ENCODE measurements around the gene RAD51B. TPM values are rescaled to one million over a fixed set of nuclear protein-coding genes. Genes with fewer than 3 reads are reported as not detected.

Gene RAD51B
- total RNA-seq, 1 experiment from 2014 or later = 23.3 TPM

DNA sequence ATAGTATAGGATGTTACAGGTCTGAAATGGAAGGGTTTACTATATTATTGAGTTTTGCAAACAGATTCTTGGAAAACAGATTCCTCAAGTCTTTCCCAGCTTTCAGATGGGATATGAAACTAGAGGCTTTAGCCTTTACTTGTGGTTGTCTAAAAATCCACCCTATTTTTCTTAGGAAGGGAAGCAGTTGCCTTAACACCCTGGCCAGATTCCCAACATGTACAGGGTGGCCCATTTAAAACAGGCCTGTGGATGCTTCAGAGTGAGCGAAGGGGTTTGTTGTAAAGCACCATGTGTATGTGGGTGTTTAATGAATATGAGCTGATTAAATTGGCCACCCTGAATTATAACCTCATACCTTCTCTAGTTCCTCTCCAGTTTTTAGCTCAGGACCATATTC, 557.4 kb downstream of the RAD51B start:
- Histone ChIP-seq H3K9me3 (ENCODE audit: low read depth, low read length, poor library complexity, severe bottlenecking) (no peaks in the 10 kb centered on the region), H3K4me3 (ENCODE audit: low read depth, low read length, poor library complexity, severe bottlenecking) (no peak overlapping the region), H3K27me3 (replicated peaks; ENCODE audit: insufficient read depth, low read depth, low read length, poor library complexity) (no peaks in the 10 kb centered on the region), H3K36me3 (ENCODE audit: insufficient read depth, low read length, poor library complexity, severe bottlenecking) (no peaks in the 10 kb centered on the region), H3K27ac (ENCODE audit: low read depth, low read length, poor library complexity, severe bottlenecking) (no peak overlapping the region), H3K4me1 (ENCODE audit: insufficient read depth, low read length, poor library complexity, severe bottlenecking) (peaks cover 12% of the 10 kb centered on the region)
- TF ChIP-seq, protein P1, sequence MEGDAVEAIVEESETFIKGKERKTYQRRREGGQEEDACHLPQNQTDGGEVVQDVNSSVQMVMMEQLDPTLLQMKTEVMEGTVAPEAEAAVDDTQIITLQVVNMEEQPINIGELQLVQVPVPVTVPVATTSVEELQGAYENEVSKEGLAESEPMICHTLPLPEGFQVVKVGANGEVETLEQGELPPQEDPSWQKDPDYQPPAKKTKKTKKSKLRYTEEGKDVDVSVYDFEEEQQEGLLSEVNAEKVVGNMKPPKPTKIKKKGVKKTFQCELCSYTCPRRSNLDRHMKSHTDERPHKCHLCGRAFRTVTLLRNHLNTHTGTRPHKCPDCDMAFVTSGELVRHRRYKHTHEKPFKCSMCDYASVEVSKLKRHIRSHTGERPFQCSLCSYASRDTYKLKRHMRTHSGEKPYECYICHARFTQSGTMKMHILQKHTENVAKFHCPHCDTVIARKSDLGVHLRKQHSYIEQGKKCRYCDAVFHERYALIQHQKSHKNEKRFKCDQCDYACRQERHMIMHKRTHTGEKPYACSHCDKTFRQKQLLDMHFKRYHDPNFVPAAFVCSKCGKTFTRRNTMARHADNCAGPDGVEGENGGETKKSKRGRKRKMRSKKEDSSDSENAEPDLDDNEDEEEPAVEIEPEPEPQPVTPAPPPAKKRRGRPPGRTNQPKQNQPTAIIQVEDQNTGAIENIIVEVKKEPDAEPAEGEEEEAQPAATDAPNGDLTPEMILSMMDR (conservative IDR thresholded peaks at IDR 0.05; ENCODE audit: low read depth, low read length) = no peak
- no peak for TF ChIP-seq EZH2 (IDR thresholded peaks at IDR 0.05; ENCODE audit: borderline replicate concordance, low read depth, low read length, poor library complexity, severe bottlenecking)
- intact Hi-C loops (cut with micrococcal nuclease; ENCODE audit: unreplicated experiment) = loop anchor here (10.0 kb wide), 1 partner anchor 418 kb away; the partner anchor contains the start of gene ZFP36L1
- CTCF ChIA-PET = no interaction called here
- POLR2A ChIA-PET (ENCODE audit: low non-redundant PET) = interaction anchor here (0.6 kb wide), 1 partner anchor 458 kb away, joined by 7 read pairs; no protein-coding TSS in a partner anchor
- BruUV-seq (replicated peaks) = no TSS peak
- no peak for DNase-seq (ENCODE audit: low spot score)

DNA sequence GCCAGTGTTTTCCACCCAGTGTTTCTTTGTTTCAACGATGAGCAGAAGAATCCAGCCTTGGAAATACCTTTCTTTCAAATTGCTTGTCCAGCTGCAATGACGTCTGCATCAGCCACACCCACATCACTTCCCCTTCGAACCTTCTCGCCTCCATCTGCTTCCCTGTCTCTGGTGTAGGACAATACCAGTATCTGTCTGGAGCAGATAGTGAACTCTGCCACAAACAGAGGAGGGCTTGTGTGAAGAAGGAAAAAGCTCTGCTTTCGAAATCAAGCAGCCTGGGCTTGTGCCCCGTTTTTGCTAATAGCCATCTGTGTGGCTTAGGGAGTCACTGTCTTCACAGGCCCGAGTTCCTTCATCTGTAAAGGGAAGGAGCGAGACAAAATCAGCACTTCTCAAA, 557.9 kb downstream of the RAD51B start:
- intact Hi-C loops (cut with micrococcal nuclease; ENCODE audit: unreplicated experiment) = loop anchor here (10.0 kb wide), 1 partner anchor 417 kb away; the partner anchor contains the start of gene ZFP36L1
- POLR2A ChIA-PET (ENCODE audit: low non-redundant PET) = interaction anchor here (0.6 kb wide), 1 partner anchor 416 kb away, joined by 4 read pairs; the partner anchor contains the start of gene ZFP36L1
- no peaks in the 10 kb centered on the region for H3K9me3 ChIP-seq (ENCODE audit: low read depth, low read length, poor library complexity, severe bottlenecking)

DNA sequence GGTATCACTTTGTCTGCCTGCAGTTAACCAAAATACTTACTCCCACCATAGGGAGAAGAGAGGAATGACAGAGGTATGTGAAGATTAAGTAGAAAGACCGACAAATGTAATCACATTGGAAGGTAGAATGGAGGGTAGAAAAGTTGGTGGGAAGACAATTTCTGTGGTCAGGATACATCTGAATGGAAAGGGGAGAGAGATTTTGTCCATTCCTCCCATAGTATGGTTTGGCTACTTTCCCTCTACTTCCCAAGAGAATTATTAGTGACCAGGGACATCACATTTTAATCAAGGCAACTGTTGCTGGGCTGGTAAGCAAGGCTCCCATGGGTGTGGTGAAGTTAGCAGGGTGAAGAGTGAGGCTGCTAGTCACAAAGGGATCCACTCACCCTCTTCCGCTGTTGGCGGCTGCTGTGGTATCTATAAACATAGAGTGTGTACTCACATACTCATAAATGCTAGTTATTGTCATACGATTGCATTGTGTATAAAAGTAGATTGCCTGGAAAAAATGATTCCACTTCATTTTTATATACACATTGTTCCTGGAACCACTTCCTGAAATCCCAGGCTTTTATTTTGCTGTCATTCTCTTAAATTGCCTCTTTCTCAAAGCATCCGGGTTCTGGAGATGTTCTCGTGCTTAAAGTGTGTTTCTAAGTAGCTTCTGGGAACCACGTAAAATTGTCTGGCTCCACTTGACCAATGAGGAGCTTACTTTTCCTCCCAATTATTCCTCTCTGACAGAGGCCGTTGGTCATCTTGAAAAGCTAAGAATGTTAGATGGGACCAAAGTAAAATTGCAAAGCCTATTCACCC, 560.1 kb downstream of the RAD51B start:
- DNase-seq (ENCODE audit: low spot score) = no peak
- no peak overlapping the region for H3K4me3 ChIP-seq (ENCODE audit: low read depth, low read length, poor library complexity, severe bottlenecking)
- ChIA-PET CTCF (no interaction called here), POLR2A (ENCODE audit: low non-redundant PET) (no interaction called here)
- intact Hi-C loops (cut with micrococcal nuclease; ENCODE audit: unreplicated experiment) = loop anchor here (10.0 kb wide), 1 partner anchor 415 kb away; the partner anchor contains the start of gene ZFP36L1
- no peaks in the 10 kb centered on the region for H3K9me3 ChIP-seq (ENCODE audit: low read depth, low read length, poor library complexity, severe bottlenecking)
- no peaks in the 10 kb centered on the region for H3K36me3 ChIP-seq (ENCODE audit: insufficient read depth, low read length, poor library complexity, severe bottlenecking)
- no peaks in the 10 kb centered on the region for H3K27me3 ChIP-seq (replicated peaks; ENCODE audit: insufficient read depth, low read depth, low read length, poor library complexity)
- H3K4me1 ChIP-seq (ENCODE audit: insufficient read depth, low read length, poor library complexity, severe bottlenecking) = peaks cover 12% of the 10 kb centered on the region
- no TSS peak for BruUV-seq (replicated peaks)
- no peak for TF ChIP-seq EZH2 (IDR thresholded peaks at IDR 0.05; ENCODE audit: borderline replicate concordance, low read depth, low read length, poor library complexity, severe bottlenecking)
- TF ChIP-seq, protein P1 (conservative IDR thresholded peaks at IDR 0.05; ENCODE audit: low read depth, low read length) = no peak
- no peak overlapping the region for H3K27ac ChIP-seq (ENCODE audit: low read depth, low read length, poor library complexity, severe bottlenecking)

More for the DNA sequence above, 557.9 kb downstream of the RAD51B start:
- peaks cover 12% of the 10 kb centered on the region for H3K4me1 ChIP-seq (ENCODE audit: insufficient read depth, low read length, poor library complexity, severe bottlenecking)
- H3K27me3 ChIP-seq (replicated peaks; ENCODE audit: insufficient read depth, low read depth, low read length, poor library complexity) = no peaks in the 10 kb centered on the region
- no peak overlapping the region for H3K27ac ChIP-seq (ENCODE audit: low read depth, low read length, poor library complexity, severe bottlenecking)
- CTCF ChIA-PET = no interaction called here
- no TSS peak for BruUV-seq (replicated peaks)
- H3K4me3 ChIP-seq (ENCODE audit: low read depth, low read length, poor library complexity, severe bottlenecking) = no peak overlapping the region
- no peaks in the 10 kb centered on the region for H3K36me3 ChIP-seq (ENCODE audit: insufficient read depth, low read length, poor library complexity, severe bottlenecking)
- TF ChIP-seq, protein P1 (conservative IDR thresholded peaks at IDR 0.05; ENCODE audit: low read depth, low read length) = no peak
- no peak for TF ChIP-seq EZH2 (IDR thresholded peaks at IDR 0.05; ENCODE audit: borderline replicate concordance, low read depth, low read length, poor library complexity, severe bottlenecking)
- no peak for DNase-seq (ENCODE audit: low spot score)

Measured in A673 (cell line).